Choroid plexus epithelial cell (primary cell): ENCODE measurements around the gene KRT81.
A peak's percentile ranks its signal among the peaks of the same experiment; 100 is the strongest.

ENCODE experiments used
- DNase-seq: peaks from one replicate; pipeline ENCODE4 v3.0.0-alpha.2; 2010; ENCODE audit warnings: low read depth
- H3K4me3 ChIP-seq: 2 replicates; pipeline ENCODE4 v1.5.1; 2011; ENCODE audit warnings: low read depth, mild to moderate bottlenecking, control low read depth, low read length, moderate library complexity
- CTCF ChIP-seq: conservative IDR thresholded peaks from 2 replicates; pipeline ENCODE4 v1.5.1; 2011; ENCODE audit warnings: low read depth, mild to moderate bottlenecking, control low read depth, inconsistent platforms, low read length, moderate library complexity

Gene KRT81

GRCh38 chr12:52285172-52285745, 6.1 kb downstream of the KRT81 start:
- TF ChIP-seq CTCF = no peak
- no peak for DNase-seq
- no peak overlapping the region for H3K4me3 ChIP-seq

DNA sequence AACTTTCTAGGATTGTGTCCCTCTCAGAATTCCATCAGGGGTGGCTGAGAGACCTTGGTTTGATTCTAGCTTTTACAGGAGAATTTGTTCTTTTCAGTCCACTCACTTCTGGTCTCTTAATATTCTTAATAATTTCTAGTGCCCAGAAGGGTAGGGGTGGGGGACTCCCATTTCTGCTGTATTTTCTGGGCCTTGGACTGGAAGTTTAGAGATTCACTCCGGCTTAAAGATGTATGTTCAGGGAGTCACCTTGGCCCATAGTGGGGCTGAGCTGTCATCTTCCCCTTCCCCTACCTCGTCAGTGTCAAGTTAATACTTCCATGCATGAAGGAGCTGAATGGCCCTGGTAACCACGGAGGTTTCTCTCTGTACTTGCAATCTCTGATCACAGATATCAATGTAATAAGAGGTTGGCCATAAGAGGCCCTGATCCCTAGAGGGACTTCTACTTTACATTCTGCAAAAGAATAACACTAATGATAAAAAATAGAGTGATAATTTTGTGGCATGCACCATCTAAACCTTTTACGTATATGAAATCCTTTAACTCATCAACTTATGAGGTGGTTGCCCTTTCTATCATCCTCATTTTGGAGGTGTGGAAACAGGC, 6.7 kb downstream of the KRT81 start:
- no peak for DNase-seq
- H3K4me3 ChIP-seq = no peak overlapping the region
- no peak for TF ChIP-seq CTCF

- TF ChIP-seq CTCF = no peak
- H3K4me3 ChIP-seq = no peak overlapping the region
- peak; percentile 98 for DNase-seq
Observed at GRCh38 chr12:52280796-52281560, 10.4 kb downstream of the KRT81 start.

- H3K4me3 ChIP-seq = no peak overlapping the region
- peak; percentile 94 for DNase-seq
- TF ChIP-seq CTCF = no peak
Observed at GRCh38 chr12:52280319-52280795, 11.0 kb downstream of the KRT81 start.

DNA sequence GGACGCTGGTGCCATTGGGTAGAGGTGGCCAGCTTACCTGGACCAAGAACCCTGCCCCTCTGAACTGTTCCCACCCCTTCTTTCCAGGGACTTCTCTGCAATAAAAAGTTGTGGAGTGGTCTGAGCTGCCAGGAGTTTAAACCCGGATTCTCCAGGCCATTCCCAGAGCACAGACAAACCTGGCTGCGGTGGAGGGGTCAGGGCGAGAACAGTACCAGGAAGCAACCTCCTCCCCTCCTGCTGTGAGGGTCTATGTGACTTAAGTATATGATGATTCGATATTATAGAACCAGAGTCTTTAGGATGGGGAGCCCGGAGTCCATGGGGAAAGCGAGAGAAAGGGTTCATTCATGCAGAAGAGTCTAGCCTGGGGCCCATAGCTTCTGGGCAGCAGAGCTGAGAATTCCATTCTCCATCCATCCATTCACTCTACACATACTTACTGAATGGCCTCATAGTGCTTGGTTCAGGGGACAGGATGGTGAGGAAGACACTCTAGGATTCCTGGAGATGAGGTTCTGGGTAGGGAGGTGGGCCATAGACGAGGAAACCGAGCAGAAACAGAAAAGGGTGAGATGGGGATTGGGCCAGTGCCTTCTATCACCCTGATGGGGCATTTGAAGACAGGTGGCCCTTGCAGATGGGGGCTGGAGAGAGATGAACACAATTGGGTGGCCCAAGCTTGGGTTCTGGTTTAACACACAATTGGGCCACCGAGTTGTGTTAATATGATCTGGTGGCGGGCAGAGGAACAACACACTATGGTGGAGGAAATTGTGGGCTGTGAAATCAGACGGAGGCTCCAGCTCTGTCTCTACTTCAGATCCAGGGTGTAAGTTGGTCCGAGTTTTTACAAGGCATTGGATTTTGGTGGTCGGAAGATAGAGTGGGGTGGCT, 11.7 kb downstream of the KRT81 start:
- TF ChIP-seq CTCF = peak; percentile 10
- H3K4me3 ChIP-seq = no peak overlapping the region
- peak; percentile 33 for DNase-seq

GRCh38 chr12:52278575-52279421, 12.5 kb downstream of the KRT81 start:
- peak; percentile 81 for DNase-seq
- TF ChIP-seq CTCF = peak; percentile 91
- H3K4me3 ChIP-seq = no peak overlapping the region
